ENCODE measurements around the gene NAIP.
"Not testable (repeated sequence)": the region's sequence is repeated elsewhere in the genome, so short reads cannot be mapped to it uniquely, and the experiment has no call there.

The NAIP gene, protein sequence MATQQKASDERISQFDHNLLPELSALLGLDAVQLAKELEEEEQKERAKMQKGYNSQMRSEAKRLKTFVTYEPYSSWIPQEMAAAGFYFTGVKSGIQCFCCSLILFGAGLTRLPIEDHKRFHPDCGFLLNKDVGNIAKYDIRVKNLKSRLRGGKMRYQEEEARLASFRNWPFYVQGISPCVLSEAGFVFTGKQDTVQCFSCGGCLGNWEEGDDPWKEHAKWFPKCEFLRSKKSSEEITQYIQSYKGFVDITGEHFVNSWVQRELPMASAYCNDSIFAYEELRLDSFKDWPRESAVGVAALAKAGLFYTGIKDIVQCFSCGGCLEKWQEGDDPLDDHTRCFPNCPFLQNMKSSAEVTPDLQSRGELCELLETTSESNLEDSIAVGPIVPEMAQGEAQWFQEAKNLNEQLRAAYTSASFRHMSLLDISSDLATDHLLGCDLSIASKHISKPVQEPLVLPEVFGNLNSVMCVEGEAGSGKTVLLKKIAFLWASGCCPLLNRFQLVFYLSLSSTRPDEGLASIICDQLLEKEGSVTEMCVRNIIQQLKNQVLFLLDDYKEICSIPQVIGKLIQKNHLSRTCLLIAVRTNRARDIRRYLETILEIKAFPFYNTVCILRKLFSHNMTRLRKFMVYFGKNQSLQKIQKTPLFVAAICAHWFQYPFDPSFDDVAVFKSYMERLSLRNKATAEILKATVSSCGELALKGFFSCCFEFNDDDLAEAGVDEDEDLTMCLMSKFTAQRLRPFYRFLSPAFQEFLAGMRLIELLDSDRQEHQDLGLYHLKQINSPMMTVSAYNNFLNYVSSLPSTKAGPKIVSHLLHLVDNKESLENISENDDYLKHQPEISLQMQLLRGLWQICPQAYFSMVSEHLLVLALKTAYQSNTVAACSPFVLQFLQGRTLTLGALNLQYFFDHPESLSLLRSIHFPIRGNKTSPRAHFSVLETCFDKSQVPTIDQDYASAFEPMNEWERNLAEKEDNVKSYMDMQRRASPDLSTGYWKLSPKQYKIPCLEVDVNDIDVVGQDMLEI (N-terminal part only)

DNA sequence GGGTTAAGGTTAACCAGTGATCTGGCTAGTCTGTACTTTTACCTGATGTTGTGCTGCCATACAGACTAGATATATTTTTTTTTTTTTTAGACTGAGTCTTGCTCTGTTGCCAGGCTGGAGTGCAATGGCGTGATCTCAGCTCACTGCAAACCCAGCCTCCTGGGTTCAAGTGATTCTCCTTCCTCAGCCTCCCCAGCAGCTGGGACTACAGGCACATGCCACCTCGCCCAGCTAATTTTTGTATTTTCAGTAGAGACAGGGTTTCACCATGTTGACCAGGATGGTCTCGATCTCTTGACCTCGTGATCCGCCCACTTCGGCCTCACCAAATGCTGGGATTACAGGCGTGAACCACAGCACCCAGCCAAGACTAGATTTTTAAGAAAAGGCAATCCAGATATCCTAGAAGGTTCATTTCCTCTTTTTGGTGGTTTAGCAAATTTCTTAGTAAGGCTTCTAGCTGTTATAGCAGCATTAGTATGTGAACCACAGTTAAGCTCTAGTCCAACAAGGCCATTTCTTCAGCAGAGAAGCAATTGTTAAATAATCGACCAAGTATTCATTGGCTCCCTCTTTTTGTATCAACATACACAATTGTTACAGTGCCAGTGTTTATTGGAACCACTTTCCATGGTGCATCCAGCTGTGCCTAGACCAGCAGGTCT, at the start of gene NAIP:
TSS of gene NAIP (minus strand) at position 51 of the 665 bp plus-strand sequence. CDS start 12,424 bp downstream, outside the sequence.
- DNase-seq, result not testable (repeated sequence)

GRCh38 chr5:71067262-71067928, 42.3 kb upstream of the NAIP start, which contains the start of gene GTF2H2:
GTF2H2 (minus strand) TSS chr5:71067676; CDS start chr5:71062763, 4,913 bp downstream.
- not testable (repeated sequence) for DNase-seq

- not testable (repeated sequence) for DNase-seq
Observed at GRCh38 chr5:71061322-71061721, 36.2 kb upstream of the NAIP start.

- not testable (repeated sequence) for DNase-seq
Observed at GRCh38 chr5:71059426-71059825, 34.3 kb upstream of the NAIP start.

DNA sequence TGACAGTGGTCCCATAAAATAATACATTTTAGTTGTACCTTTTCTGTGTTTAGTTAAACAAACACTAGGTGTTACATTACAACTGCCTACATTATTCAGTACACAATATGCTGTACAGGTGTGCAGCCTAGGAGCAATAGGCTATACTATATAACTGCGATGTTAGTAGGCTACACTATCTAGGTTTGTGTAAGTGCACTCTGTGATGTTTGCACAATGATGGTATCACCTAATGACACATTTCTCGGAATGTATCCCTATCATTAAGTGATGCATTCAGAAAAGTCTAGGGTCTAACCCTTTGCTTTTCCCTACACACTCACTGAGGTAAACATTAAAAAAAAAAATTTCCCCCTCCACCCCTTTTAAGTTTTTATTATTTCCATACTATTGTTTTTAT, 19.7 kb upstream of the NAIP start:
- not testable (repeated sequence) for DNase-seq

DNA sequence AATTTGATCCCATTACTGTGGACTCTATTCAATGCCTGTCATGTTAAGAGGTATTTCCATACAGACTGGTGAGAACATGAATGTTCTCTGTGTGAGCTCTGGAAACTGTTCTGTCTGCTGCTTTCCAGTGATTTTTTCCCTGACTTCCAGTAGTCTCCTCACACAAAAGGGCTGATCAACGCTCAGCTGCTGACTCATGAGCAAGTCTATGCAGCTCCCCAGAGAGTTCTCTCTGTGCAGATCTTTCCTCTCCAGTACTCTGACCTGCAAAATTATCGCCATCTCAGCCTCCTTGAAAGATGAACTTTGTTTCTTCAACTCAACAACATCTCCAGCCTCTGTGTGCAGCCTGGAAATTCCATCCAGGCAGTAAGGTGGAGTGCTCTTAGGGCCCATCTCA, 19.0 kb upstream of the NAIP start:
- DNase-seq, result not testable (repeated sequence)

DNA sequence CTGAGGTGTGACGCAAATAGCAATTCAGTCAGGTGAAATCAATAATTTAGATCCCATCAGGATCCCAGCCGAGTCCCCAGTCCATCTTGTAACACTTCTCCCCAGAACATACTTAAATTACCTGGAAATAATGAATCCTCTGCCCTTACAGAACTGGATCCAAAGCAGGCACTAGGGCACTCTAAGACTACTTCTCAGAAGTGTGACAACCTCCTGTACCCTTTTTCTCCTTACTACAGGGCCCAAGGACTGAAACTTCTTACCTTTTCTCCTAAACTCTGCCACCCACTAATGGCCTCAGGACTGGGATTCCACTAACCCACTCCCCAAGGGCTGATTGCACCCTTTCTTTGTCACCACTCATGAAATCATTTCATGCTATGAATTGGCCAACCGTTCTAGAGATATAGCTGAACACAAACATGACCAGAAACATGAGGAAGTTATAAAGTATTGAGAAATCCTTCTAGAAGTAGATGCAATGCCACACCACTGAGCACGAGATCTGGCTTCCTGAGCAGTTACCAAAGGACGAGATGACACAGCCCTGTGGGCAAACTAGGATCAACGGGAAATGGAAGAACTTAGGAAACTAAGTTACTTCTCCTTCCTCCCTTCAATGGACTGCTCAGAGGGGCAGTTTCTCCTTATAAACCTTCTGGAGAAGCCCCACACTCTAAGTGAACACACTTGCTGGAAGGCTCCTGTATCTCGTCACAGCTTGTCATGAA, 6.1 kb upstream of the NAIP start:
- not testable (repeated sequence) for DNase-seq

DNA sequence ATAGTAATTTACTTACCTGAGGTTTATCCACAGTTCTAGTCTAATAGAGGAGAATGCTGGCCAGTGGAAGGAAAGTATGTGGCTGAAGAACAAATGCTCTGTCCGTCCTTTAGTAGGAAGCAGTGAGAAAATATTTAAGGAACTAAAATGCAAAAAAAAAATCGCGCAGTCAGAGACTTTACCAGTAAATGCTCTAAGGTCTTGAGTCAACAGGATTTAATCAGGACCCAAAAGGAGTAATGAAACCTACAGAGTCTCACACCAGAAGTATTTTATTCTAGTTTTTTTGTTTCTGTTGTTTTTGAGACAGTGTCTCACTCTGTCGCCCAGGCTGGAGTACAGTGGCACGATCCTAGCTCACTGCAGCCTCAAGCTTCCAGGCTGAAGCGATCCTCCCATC, 4.5 kb downstream of the NAIP start:
- not testable (repeated sequence) for DNase-seq

- not testable (repeated sequence) for DNase-seq
Observed at GRCh38 chr5:71018376-71019005, 6.6 kb downstream of the NAIP start.

GRCh38 chr5:71014176-71014575, 11.0 kb downstream of the NAIP start:
- DNase-seq, result no peak

DNA sequence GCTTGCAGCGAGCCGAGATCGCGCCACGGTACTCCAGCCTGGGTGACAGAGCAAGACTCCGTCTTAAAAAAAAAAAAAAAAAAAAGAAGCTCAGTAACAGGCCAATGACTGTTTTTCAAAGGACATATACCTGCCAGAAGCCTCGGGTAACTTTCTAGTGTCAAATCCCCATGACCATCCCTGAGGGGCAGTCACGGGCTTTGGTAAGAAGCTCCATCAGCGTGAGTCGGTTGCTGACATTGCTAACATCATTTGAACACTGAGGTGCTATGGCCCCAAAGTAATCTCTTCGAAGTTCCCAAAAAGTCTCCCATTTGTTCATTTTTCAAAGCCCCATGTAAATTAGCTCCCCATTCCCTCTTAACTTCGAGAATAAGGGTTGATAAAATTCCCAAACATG, 11.6 kb downstream of the NAIP start:
- DNase-seq, result no peak

GRCh38 chr5:71011194-71011792, 13.8 kb downstream of the NAIP start:
- no peak for DNase-seq

DNA sequence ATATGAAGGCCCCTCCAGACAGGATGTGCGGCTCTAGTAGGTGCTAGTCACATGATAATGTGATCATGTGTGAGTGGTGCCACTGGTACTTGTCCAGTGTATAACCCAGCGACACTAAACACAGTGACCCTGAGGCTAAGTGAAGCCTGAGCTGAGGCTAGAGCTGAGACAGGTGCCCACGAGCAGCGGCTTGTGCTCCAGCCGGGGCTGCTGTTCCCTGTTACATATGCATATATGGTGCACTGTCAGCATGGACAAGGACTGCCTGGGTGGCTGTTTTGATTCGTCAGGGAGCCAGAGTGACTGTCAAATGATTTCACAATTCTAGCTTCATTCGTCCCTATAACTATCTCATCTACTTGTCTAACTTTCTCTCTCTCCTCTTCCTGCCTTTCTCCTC, 18.2 kb downstream of the NAIP start:
- not testable (repeated sequence) for DNase-seq

DNA sequence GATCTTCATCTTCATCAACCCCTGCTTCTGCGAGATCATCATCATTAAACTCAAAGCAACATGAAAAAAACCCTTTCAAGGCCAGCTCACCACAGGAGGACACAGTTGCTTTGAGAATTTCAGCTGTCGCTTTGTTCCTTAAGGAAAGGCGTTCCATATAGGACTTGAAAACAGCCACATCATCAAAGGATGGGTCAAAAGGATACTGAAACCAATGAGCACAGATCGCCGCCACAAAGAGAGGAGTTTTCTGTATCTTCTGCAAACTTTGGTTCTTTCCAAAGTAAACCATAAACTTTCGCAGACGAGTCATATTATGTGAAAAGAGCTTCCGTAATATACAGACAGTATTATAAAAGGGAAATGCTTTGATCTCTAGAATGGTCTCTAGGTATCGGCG, 40.3 kb downstream of the NAIP start:
- not testable (repeated sequence) for DNase-seq

- not testable (repeated sequence) for DNase-seq
Observed at GRCh38 chr5:70967220-70967619, 57.9 kb downstream of the NAIP start.

GRCh38 chr5:70964531-70964930, 60.6 kb downstream of the NAIP start:
- DNase-seq, result not testable (repeated sequence)

DNA sequence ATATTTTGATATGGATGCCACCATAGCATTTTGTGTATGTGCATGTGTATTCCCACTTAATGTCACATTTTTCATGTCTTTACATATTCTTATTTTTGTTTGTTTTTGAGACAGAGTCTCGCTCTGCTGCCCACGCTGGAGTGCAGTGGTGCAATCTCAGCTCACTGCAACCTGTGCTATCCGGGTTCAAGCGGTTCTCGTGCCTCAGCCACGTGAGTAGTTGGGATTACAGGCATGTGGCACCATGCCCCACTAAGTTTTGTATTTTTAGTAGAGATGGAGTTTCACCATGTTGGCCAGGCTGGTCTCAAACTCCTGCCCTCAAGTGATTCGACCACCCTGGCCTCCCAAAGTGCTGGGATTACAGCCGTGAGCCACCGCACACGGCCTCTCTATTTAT, 72.1 kb downstream of the NAIP start:
- DNase-seq, result not testable (repeated sequence)

- not testable (repeated sequence) for DNase-seq
Observed at GRCh38 chr5:70932560-70932959, 92.6 kb downstream of the NAIP start.

DNA sequence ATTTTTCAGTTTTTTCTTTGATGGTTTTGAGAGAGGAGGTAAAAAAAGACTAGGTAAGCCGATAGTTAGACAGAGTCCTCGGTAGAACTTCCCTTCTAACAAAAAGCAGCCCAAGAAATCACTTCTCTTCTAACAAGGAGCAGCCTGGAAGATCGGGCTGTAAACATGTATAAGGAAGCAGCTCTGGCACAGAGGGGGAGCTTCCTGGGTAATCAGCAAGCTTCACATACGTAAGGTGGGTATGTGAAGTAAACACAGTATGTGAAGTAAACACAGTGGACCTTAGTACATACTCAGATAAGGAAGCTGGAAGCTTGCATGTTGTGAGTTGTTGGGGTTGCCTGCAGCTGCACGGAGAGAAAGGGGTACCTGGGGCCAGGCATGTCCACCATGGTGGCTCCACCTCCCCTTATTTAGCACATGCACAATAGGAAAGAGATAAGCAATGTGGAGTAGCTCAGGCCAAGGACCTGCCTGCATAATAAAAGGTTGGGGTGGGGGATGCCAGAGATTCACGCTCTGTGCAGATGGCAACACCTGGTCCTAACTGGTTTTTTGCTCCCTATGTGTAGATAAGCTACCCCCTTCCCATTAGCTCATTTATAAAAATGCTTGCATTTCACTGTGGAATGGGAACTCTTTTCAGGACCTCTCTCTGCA, 93.3 kb downstream of the NAIP start:
- not testable (repeated sequence) for DNase-seq

- not testable (repeated sequence) for DNase-seq
Observed at GRCh38 chr5:70925211-70925562, 100.0 kb downstream of the NAIP start.

All from DMS79 (cell line).